CD4-positive, alpha-beta T cell treated with Interferon alpha-2 for 1 hour (primary cell): ENCODE measurements around the gene PKP2.

Experiments
- DNase-seq, 2 donors: peaks; one replicate each; pipeline ENCODE4 v3.0.0-alpha.2; 2020 to 2022

PKP2 gene

GRCh38 chr12:32896432-32897280 lies at the start of gene PKP2:
PKP2 (minus strand) TSS chr12:32896777; CDS start chr12:32896731, 46 bp downstream.
- DNase-seq, result no peak

- DNase-seq, result no peak
These were observed 47.6 kb upstream of the PKP2 start for GRCh38 chr12:32944195-32944594.

GRCh38 chr12:32939801-32940200 lies 43.2 kb upstream of the PKP2 start:
- DNase-seq, result no peak

GRCh38 chr12:32926963-32927362 lies 30.4 kb upstream of the PKP2 start:
- no peak for DNase-seq

GRCh38 chr12:32926356-32926755 lies 29.8 kb upstream of the PKP2 start:
- no peak for DNase-seq

DNA sequence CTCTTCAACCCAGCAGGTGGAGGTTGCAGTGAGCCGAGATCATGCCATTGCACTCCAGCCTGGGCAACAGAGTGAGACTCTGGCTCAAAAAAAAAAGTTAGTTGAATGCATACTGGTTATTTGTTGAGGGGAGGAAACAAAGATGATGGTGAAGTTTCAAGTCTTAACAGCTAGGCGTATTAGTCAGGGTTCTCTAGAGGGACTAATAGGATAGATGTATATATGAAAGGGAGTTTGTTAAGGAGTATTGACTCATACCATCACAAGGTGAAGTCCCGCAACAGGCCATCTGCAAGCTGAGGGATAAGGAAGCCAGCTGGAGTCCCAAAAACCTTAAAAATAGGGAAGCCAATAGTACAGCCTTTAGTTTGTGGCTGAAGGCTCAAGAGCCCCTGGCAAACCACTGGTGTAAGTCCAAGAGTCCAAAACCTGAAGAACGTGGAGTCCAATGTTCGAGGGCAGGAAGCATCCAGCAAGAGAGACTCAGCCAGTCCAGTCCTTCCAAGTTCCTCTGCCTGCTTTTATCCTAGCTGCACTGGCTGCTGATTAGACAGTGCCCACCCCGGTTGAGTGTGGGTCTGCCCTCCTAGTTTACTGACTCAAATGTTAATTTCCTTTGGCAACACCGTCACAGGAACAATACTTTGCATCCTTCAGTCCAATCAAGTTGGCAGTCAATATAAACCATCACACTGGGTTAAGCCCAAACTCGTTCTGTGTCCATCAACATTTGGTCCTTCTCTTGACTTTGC lies 26.1 kb upstream of the PKP2 start:
- no peak for DNase-seq

- DNase-seq, result no peak
These were observed 24.8 kb upstream of the PKP2 start for GRCh38 chr12:32921397-32921796.

GRCh38 chr12:32920506-32921085 lies 24.0 kb upstream of the PKP2 start:
- DNase-seq, result no peak

GRCh38 chr12:32918890-32919801 lies 22.6 kb upstream of the PKP2 start:
- DNase-seq, result no peak

DNA sequence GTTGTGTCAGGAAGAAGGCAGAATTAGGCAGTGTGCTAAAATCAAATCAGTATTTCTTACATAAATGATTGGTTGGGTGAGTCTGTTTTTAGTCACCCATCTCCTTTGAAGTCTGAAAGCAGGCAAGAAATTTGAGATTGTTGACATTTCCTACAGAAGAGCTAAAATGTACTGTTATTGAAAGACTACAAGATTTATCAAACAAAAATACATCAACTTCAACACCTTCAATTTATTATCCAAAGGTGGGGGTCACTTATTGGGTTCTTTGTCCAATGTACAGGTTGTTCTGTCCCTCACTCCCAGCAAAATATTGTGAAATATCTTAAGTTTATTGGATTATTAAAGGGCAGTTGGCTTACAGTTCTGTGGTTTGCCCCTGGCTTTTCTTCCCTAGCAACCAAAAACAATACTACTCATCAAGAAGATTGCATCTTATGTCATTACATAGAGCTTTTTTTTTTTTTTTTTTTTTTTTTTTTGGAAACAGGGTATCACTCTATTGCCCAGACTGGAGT lies 20.6 kb upstream of the PKP2 start:
- no peak for DNase-seq

- DNase-seq, result no peak
These were observed 11.4 kb upstream of the PKP2 start for GRCh38 chr12:32907898-32908476.

DNA sequence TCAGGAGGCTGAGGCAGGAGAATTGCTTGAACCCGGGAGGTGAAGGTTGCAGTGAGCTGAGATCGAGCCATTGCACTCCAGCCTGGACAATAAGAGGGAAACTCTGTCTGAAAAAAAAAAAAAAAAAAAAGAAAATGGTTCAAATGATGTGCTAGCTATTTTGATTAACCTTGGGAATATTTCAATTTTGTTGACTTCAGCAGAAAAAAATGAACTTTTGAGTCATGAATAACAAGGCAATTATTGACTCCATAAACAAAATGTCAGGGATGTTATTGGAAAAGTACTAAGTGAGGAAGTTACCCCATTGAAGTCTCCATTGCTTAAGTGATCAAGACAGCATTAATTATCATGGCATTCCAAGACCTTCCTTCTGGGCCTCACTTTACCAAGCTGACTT lies 10.6 kb upstream of the PKP2 start:
- no peak for DNase-seq

- no peak for DNase-seq
These were observed 10.0 kb upstream of the PKP2 start for GRCh38 chr12:32906399-32907165.

DNA sequence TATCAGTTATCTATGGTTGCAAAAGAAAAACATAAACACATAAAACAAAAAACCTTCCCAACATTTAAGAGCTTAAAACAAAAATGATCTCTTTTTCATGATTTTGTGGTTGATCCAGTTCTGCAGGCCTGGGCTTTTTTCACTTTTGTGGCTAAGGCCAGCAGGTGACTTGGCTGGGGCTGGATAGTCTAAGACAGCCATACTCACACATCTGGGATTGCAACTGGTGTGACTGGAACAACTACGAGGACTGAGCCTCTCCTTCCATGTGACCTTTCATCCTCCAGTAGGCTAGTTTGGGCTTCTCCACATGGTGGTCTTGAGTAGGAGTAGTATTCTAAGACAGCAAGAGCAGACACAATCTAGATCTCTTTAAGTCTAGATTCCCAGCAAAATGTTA lies 7.2 kb upstream of the PKP2 start:
- no peak for DNase-seq

DNA sequence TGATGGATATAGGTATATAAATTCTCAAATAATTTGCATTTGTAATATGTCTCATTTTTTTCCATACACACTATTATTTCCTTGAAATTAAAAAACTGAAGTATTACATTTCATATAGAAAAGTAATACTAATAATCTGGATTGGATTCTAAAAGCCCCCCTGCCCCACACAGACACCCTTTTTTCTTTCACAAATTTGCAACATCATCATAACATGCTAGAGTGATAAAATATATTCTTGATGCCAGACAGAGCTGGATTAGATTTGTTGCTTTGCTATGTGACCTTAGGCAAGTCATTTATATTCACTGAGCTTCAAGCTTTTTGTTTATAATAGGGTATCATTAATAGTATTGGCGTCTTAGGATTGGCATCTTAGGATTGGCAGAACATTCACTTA lies 6.7 kb upstream of the PKP2 start:
- DNase-seq, result no peak

DNA sequence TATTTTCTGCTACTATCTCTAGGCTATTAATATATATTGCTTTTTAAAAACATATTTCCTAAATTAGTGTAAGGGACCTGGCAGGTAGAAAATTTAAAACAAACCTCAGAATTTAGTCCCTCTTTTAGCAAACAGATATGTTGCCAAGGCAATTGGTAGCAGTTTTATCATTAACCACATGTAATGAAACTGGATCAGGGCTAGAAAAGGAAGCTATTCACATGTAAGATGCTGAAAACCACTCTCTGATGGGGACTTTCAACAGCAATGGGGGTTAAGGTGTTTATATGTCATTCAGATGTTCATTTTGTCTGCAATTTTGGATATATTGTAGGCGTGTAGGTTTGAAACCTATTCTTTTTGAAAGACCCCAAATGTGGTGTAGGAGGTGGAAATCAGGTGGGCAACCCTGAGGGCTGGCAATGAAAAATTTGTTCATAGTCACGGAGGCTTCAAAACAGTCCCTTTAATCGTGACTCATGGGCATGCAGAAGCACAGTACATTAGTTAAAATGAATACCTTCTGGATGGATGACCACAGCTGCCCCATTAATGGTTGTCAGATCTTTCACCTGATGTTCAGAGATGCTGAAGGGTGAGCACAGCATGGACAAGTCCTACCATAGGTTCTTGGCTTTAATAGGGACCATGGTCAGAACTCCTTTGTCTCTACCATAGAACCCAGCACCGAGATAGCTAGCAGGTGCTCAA lies 5.9 kb upstream of the PKP2 start:
- DNase-seq, result no peak

GRCh38 chr12:32901553-32901952 lies 5.0 kb upstream of the PKP2 start:
- DNase-seq, result no peak

DNA sequence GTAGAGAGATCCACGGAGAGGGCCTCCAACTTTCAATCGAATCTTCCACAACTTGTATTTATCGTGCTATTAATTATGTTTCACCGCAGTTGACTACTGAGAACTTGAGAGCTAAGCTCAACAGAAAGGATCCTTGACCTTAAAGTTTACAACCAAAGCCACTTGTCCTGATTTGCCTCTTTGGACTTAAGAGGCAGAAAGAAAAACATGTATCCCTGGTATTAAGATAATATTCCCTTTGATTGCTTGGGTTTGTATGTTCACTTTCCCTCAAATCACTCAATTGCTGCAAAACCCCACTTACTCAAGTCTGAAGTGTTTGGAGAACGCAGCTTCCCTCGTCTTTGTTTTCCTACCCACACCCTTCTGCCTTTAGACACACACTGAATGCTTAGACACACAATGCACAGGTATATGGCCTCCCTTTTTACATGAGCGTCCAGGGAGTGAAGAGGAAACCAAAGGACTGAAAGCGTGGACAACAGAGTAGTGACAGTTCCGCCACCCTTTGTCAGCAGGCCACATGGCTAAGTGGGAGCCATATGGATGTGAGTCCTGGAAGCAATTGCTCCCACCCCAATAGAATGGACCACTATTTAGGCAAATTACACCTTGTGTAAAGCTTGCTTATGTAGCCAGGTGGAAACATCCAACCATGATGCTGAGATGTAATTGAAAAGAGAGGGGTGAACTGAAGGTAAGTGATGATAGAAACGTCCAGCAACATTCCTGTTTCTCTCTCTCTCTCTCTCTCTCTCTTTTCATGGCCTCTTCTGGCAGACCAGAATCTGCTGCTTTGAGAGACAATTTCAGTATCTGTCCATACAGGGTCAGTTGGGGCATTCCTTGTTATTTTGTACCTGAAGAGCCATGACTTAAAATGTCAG lies 1.4 kb upstream of the PKP2 start:
- no peak for DNase-seq

DNA sequence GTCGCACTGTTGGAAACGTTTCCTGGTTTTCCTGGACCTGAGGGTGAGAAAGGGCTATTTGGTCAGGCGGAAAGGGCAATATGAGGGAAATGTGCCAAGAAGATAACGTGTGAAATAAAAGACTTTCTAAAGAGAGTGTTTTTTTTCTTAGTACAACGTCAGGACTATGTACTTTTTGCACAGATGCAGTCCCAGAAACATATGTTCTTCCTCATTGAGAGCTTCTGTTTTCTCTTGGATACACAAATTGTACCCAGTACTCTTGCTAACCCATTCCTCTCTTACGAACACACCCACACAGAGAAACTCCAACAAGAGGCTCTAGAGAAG lies 669 bp upstream of the PKP2 start:
- no peak for DNase-seq
